SK-N-MC (cell line): ENCODE results near the gene CEP120.

Experiments
- EZH2 ChIP-seq: fragments of 200-600 bp; sonication (generic); IDR thresholded peaks from one replicate; pipeline ENCODE4 v1.6.1; 2017; ENCODE audit warnings: antibody characterized with exemption
- FOXP2 ChIP-seq: optimal IDR thresholded peaks from 2 replicates; pipeline ENCODE3; 2011; ENCODE audit warnings: mild to moderate bottlenecking, moderate library complexity; ENCODE audit not compliant: insufficient read depth; ENCODE audit errors: extremely low read length, control extremely low read depth
- POLR2AphosphoS5 ChIP-seq: IDR thresholded peaks from 2 replicates; pipeline ENCODE4 v1.6.1; 2012; ENCODE audit warnings: mild to moderate bottlenecking, low read depth, low read length, borderline replicate concordance

GRCh38 chr5:123297866-123298265 lies 125.3 kb downstream of the CEP120 start:
- TF ChIP-seq EZH2: no peak
- no peak for TF ChIP-seq POLR2AphosphoS5
- TF ChIP-seq FOXP2: no peak
